Endodermal cell (in vitro differentiated cells): Measurements from ENCODE around the gene CEP112. TPM values are rescaled to one million over a fixed set of nuclear protein-coding genes. Genes with fewer than 3 reads are reported as not detected.

Source experiments
- DNase-seq: peaks from one replicate; pipeline ENCODE4 v3.0.0-alpha.2; 2017
- H3K27ac ChIP-seq: 2 replicates; pipeline ENCODE4 v1.5.1; 2013; ENCODE audit warnings: mild to moderate bottlenecking, low read depth, low read length, moderate library complexity
- H3K27me3 ChIP-seq: 2 replicates; pipeline ENCODE4 v1.6.1; 2013; ENCODE audit warnings: mild to moderate bottlenecking, low read length, moderate library complexity; ENCODE audit not compliant: insufficient read depth, control insufficient read depth, poor library complexity, severe bottlenecking
- H3K36me3 ChIP-seq: 2 replicates; pipeline ENCODE4 v1.7.0; 2013; ENCODE audit warnings: mild to moderate bottlenecking, low read length, moderate library complexity; ENCODE audit not compliant: control insufficient read depth, insufficient read depth
- H3K4me1 ChIP-seq: one replicate; pipeline ENCODE4 v1.7.0; 2013; ENCODE audit warnings: low read length; ENCODE audit not compliant: control insufficient read depth, insufficient read depth
- H3K4me3 ChIP-seq: 2 replicates; pipeline ENCODE4 v1.5.1; 2013; ENCODE audit warnings: mild to moderate bottlenecking, low read length, moderate library complexity
- H3K9ac ChIP-seq: 2 replicates; pipeline ENCODE4 v1.6.1; 2013; ENCODE audit warnings: mild to moderate bottlenecking, low read length, moderate library complexity; ENCODE audit not compliant: poor library complexity, severe bottlenecking; ENCODE audit errors: extremely low read depth
- H3K9me3 ChIP-seq: 2 replicates; pipeline ENCODE4 v1.6.1; 2013; ENCODE audit warnings: mild to moderate bottlenecking, low read length, moderate library complexity; ENCODE audit not compliant: control insufficient read depth
- H3K27ac Mint-ChIP-seq: 2 replicates; pipeline ENCODE4 v1.8.0; 2020; ENCODE audit warnings: mixed read lengths
- H3K27me3 Mint-ChIP-seq: 2 replicates; pipeline ENCODE4 v1.8.0; 2021; ENCODE audit warnings: mild to moderate bottlenecking, mixed read lengths; ENCODE audit not compliant: insufficient read depth
- H3K36me3 Mint-ChIP-seq: 2 replicates; pipeline ENCODE4 v1.8.0; 2020; ENCODE audit warnings: low read depth, mixed read lengths
- H3K4me1 Mint-ChIP-seq: 2 replicates; pipeline ENCODE4 v1.8.0; 2020; ENCODE audit warnings: mixed read lengths
- H3K4me3 Mint-ChIP-seq: 2 replicates; pipeline ENCODE4 v1.8.0; 2020; ENCODE audit warnings: mild to moderate bottlenecking, moderate library complexity, mixed read lengths
- H3K9me3 Mint-ChIP-seq: 2 replicates; pipeline ENCODE4 v1.8.0; 2020; ENCODE audit warnings: mild to moderate bottlenecking, mixed read lengths
- CTCF ChIP-seq: fragments of 200-600 bp; sonication (generic); conservative IDR thresholded peaks from 2 replicates; pipeline ENCODE4 v1.5.0; 2021; ENCODE audit warnings: antibody characterized with exemption, mild to moderate bottlenecking
- WGBS, 2 experiments: methylation state at CpG; one replicate each; pipeline versions ENCODE4 v1.1.5 to v1.1.7; 2013; ENCODE audit warnings: missing lambda C conversion rate in 2 of 2, mixed read lengths in 1 of 2; ENCODE audit not compliant: insufficient coverage in 1 of 2, insufficient read length in 1 of 2; 5-methylcytosine and 5-hydroxymethylcytosine counted together
- total RNA-seq, 2 donors: library from RNA; stranded (reverse); fragmentation: NEBNext Ultra II Directional in 1 of 2; extraction: Animal tissue kit (Norgen Biotek cat#: 25700) in 1 of 2; gene quantifications; 2 replicates in 1 of 2; 3 replicates in 1 of 2; pipeline ENCODE4 v1.2.1, GENCODE V29; 2021

The CEP112 gene
- total RNA-seq, 2 donors from 2014 or later: 15.2 to 21.4 TPM

GRCh38 chr17:65743308-65743655, 448.7 kb downstream of the CEP112 start:
- no peaks in the 10 kb centered on the region for H3K4me1 ChIP-seq
- TF ChIP-seq CTCF: no peak
- no peak overlapping the region for H3K4me3 Mint-ChIP-seq
- no peak overlapping the region for H3K27ac ChIP-seq
- H3K36me3 Mint-ChIP-seq: peaks cover 2% of the 10 kb centered on the region
- no peak overlapping the region for H3K27ac Mint-ChIP-seq
- peaks cover 3% of the 10 kb centered on the region for H3K9me3 Mint-ChIP-seq
- no peak for DNase-seq
- H3K27me3 ChIP-seq: no peaks in the 10 kb centered on the region
- WGBS, 2 experiments: no CpG with 5 or more reads among the region's 1 CpG
- H3K36me3 ChIP-seq: no peaks in the 10 kb centered on the region
- peaks cover 6% of the 10 kb centered on the region for H3K9me3 ChIP-seq
- peaks cover 1% of the 10 kb centered on the region for H3K27me3 Mint-ChIP-seq
- no peaks in the 10 kb centered on the region for H3K4me1 Mint-ChIP-seq
- H3K9ac ChIP-seq: no peak overlapping the region
- no peak overlapping the region for H3K4me3 ChIP-seq

GRCh38 chr17:65742403-65743307, 449.3 kb downstream of the CEP112 start:
- no peaks in the 10 kb centered on the region for H3K4me1 ChIP-seq
- DNase-seq: no peak
- H3K4me3 ChIP-seq: no peak overlapping the region
- Mint-ChIP-seq H3K36me3 (peaks cover 2% of the 10 kb centered on the region), H3K4me1 (no peaks in the 10 kb centered on the region), H3K4me3 (no peak overlapping the region), H3K9me3 (peaks cover 3% of the 10 kb centered on the region), H3K27me3 (peaks cover 1% of the 10 kb centered on the region), H3K27ac (no peak overlapping the region)
- no peaks in the 10 kb centered on the region for H3K27me3 ChIP-seq
- peaks cover 6% of the 10 kb centered on the region for H3K9me3 ChIP-seq
- 70 to 72% methylated on average over 4 to 6 of the region's 6 CpGs for WGBS, 2 experiments
- no peaks in the 10 kb centered on the region for H3K36me3 ChIP-seq
- H3K9ac ChIP-seq: no peak overlapping the region
- peak overlapping the region; percentile 36 for H3K27ac ChIP-seq
- TF ChIP-seq CTCF: no peak

- Mint-ChIP-seq H3K9me3 (peaks cover 3% of the 10 kb centered on the region), H3K4me1 (no peaks in the 10 kb centered on the region), H3K27me3 (no peaks in the 10 kb centered on the region), H3K27ac (no peak overlapping the region), H3K36me3 (peaks cover 2% of the 10 kb centered on the region), H3K4me3 (no peak overlapping the region)
- DNase-seq: no peak
- no peaks in the 10 kb centered on the region for H3K27me3 ChIP-seq
- H3K27ac ChIP-seq: no peak overlapping the region
- H3K9ac ChIP-seq: no peak overlapping the region
- H3K4me1 ChIP-seq: no peaks in the 10 kb centered on the region
- peaks cover 6% of the 10 kb centered on the region for H3K9me3 ChIP-seq
- no peaks in the 10 kb centered on the region for H3K36me3 ChIP-seq
- 75% methylated on average over 1 of the region's 1 CpG; no CpG with 5 or more reads in 1 of the 2 experiments for WGBS, 2 experiments
- H3K4me3 ChIP-seq: no peak overlapping the region
- TF ChIP-seq CTCF: no peak
These were observed 450.2 kb downstream of the CEP112 start for GRCh38 chr17:65741710-65742109.
